ENCODE measurements around the gene EPB41L2. TPM values are rescaled to one million over a fixed set of nuclear protein-coding genes. Genes with fewer than 3 reads are reported as not detected.
"Not testable (repeated sequence)": the region's sequence is repeated elsewhere in the genome, so short reads cannot be mapped to it uniquely, and the experiment has no call there.

Gene EPB41L2
- total RNA-seq = 91.8 TPM
- long read RNA-seq, full-length matches to known transcripts = 5 of 22 reads
- long read RNA-seq, partial matches to known transcripts = 9 of 22 reads
- long read RNA-seq, other reads (novel, unspliced or antisense) = 8 of 22 reads

- intact Hi-C loops (cut with micrococcal nuclease) = no loop called here
- peak; percentile 95 for DNase-seq
Measured at GRCh38 chr6:131063028-131063763, at the start of gene EPB41L2. Gene EPB41L2 (minus strand): TSS chr6:131063245. CDS start chr6:130956485, 106,760 bp downstream.

DNA sequence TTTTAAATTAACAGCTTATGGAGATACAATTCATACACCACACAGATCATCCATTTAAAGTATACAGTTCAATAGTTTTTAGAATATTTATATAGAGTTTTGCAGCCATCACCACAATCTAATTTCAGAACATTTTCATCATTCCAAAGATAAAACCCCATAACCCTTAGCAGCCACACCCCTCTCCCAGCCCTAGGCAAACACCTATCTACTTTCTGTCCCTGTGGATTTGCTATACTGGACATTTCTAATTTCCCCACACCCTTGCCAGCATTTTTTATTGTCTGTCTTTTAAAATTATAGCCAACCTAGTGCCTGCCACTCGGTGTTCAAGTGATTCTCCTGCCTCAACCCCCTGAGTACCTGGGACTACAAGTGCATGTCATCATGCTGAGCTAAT, 49.2 kb upstream of the EPB41L2 start:
- ATAC-seq = no peak
- intact Hi-C loops (cut with micrococcal nuclease) = no loop called here

More at GRCh38 chr6:131063028-131063763, at the start of gene EPB41L2:
- peak; percentile 99 for ATAC-seq

DNA sequence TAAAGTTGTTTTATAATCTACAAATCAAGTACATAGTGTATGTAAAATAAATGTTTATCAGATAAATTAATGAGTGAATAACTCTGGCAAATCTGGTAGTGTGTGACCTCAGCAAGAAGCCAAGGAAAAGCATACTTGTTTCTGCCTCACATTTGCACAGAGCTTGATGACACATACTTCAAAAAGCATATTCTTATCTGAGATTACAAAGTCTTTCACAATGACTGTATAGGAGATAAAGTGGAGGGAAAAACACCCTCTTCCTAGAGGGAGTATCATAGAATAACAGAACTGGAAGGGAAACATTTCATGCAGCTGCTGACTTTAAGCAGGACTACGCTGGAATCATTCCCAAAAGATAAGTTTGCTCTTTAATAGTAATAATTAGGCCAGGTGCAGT, 44.1 kb upstream of the EPB41L2 start:
- intact Hi-C loops (cut with micrococcal nuclease) = no loop called here
- ATAC-seq = peak; percentile 60
- no peak for DNase-seq

More for the DNA sequence above, 49.2 kb upstream of the EPB41L2 start:
- DNase-seq = no peak

- intact Hi-C loops (cut with micrococcal nuclease) = no loop called here
- no peak for ATAC-seq
- no peak for DNase-seq
Measured at GRCh38 chr6:131103901-131104300, 40.9 kb upstream of the EPB41L2 start.

DNA sequence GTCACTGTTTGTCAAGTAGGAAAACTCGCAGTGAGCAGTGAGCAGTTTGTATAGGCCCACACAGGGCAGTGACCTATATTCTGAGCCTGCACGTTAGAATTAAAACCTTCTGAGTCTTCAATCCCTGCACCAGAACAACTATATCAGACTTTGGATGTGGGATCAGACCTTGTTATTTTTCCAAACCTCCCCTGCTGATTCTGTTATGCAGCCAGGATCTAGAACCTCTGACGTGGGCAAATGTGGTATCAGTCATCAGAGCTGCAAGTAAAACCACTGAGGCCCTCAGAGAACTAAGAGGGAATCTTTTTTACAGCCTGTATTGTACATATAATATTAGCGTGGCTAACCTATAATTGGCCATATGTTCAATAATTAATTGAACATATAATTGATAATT, 40.3 kb upstream of the EPB41L2 start:
- ATAC-seq (no peak), DNase-seq (no peak)
- intact Hi-C loops (cut with micrococcal nuclease) = no loop called here

DNA sequence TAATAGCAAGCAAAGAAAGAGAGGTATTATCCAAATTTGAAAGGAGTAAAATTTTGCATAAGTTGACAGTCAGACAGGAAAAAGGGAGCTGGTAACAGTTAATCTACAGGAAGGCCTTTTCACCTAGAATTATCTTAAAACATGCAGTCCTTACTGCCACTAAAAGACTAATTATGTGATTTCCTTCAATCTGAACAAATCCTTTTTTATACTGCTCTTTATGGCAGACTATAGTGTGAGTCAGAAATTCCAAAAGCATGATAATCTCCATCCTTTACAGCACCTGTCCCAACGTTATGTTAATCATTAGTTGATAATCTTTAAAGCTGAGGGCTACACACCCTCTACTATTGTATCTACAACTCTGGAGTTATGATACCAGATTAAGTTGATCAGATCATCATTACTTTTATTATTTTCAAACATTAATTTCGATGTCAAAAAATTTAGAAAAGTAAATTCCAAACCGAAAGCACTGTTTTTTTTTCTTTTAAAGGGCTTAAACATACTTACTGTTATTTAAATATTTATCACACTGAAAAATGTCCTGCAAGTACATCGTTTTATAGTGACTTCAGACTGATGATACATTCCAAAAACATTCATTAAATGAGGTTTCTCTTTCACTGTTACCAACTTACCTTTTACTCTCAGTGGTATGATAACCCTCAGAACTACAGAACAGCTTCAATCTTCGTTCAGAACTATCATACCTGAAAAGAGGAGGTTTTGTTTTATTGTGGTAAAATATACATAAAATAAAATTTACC, 39.1 kb upstream of the EPB41L2 start:
- DNase-seq = no peak
- no peak for ATAC-seq
- intact Hi-C loops (cut with micrococcal nuclease) = no loop called here

DNA sequence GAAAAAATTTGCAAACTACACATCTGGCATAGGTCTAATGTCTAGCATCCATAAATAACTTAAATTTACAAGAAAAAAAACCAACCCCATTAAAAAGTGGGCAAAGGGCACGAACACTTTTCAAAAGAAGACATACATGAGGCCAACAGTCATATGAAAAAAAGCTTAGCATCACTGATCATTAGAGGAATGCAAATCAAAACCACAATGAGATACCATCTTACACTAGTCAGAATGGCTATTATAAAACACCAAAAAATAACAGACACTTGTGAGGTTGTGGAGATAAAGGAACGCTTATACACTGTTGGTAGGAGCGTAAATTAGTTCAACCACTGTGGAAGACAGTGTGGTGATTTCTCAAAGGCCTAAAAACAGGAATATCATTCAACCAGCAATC, 33.7 kb upstream of the EPB41L2 start:
- ATAC-seq (no peak), DNase-seq (no peak)
- intact Hi-C loops (cut with micrococcal nuclease) = no loop called here

DNA sequence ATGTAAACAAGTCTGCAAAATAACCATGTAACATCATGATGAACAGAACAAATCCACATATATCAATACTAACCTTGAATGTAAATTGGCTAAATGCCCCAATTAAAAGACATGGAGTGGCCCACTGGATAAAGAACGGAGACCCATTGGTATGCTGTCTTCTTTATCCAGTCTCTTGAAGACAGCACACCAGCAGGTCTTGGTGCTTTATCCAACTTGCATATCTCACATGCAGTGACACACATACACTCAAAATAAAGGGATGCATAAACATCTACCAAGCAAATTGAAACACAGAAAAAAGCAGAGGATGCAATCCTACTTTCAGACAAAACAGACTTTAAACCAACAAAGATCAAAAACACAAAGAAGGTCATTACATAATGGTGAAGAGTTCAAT, 30.3 kb upstream of the EPB41L2 start:
- intact Hi-C loops (cut with micrococcal nuclease) = no loop called here
- DNase-seq (no peak), ATAC-seq (no peak)

DNA sequence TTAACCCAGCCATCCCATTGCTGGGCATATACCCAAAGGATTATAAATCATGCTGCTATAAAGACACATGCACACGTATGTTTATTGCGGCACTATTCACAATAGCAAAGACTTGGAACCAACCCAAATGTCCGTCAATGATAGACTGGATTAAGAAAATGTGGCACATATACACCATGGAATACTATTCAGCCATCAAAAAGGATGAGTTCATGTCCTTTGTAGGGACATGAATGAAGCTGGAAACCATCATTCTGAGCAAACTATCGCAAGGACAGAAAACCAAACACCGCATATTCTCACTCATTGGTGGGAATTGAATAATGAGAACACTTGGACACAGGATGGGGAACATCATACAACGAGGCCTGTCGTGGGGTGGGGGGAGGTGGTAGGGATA, 28.9 kb upstream of the EPB41L2 start:
- intact Hi-C loops (cut with micrococcal nuclease); ATAC-seq; DNase-seq: not testable (repeated sequence)

- intact Hi-C loops (cut with micrococcal nuclease); DNase-seq; ATAC-seq: not testable (repeated sequence)
Measured at GRCh38 chr6:131090339-131090738, 27.3 kb upstream of the EPB41L2 start.

DNA sequence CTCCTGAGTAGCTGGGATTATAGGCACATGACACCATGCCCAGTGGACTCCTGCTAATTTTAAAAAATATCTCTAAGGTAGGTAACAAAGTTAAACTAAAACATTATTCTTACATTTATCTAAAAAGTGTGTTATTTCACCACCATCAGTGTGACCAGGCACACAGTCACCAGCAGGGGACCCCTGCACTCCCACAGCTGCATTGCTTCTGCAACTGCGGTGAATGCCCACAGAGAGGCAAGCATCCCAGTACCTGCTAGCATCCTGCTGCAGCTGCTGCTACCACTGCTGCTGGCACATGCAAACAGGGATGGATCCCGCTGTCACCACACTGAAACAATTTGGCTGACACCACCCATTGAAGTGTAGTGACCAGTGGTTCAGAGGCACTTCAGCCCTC, 21.9 kb upstream of the EPB41L2 start:
- ATAC-seq (no peak), DNase-seq (no peak)
- intact Hi-C loops (cut with micrococcal nuclease) = no loop called here

GRCh38 chr6:131083687-131084086, 20.6 kb upstream of the EPB41L2 start:
- intact Hi-C loops (cut with micrococcal nuclease) = no loop called here
- no peak for DNase-seq
- no peak for ATAC-seq

GRCh38 chr6:131082335-131082734, 19.3 kb upstream of the EPB41L2 start:
- ATAC-seq (no peak), DNase-seq (no peak)
- intact Hi-C loops (cut with micrococcal nuclease) = no loop called here

- no peak for ATAC-seq
- intact Hi-C loops (cut with micrococcal nuclease) = no loop called here
Measured at GRCh38 chr6:131080084-131080483, 17.0 kb upstream of the EPB41L2 start.

DNA sequence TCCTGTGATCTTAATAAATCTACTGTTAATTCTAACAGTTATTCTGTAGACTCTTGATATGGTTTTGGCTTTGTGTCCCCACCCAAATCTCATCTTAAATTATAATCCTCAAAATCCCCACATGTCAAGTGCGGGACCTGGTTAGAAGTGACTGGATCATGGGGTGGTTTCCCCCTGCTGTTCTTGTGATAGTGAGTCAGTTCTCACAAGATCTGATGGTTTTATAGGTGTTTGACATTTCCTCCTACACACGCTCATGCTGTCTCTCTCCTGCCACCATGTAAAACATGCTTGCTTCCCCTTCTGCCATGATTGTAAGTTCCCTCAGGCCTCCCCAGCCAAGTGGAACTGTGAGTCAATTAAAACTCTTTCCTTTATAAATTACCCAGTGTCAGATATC, 10.5 kb upstream of the EPB41L2 start:
- DNase-seq (no peak), ATAC-seq (no peak)
- intact Hi-C loops (cut with micrococcal nuclease) = no loop called here

More at GRCh38 chr6:131080084-131080483, 17.0 kb upstream of the EPB41L2 start:
- DNase-seq = no peak

DNA sequence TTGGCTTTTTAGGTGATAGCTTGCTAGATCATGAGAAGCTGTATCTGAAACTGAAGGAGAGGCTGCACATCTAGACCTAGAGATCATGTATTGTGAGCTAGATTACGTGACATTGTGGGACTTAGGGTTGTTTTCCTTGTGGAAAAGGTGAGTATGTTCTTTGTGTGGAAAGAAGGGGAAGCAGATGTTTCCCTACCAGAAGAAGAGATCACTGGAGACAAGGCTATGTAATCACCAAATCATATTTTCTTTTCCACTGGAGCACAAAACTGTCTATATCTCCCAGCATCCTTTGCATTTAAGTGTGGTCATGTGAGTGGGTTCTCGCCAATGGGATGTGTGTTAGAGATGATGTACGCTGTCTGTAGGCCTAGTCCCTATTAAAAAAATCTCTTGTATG, 7.0 kb upstream of the EPB41L2 start:
- ATAC-seq (no peak), DNase-seq (no peak)
- intact Hi-C loops (cut with micrococcal nuclease) = no loop called here

- no peak for ATAC-seq
- intact Hi-C loops (cut with micrococcal nuclease) = no loop called here
Measured at GRCh38 chr6:131068165-131068564, 5.1 kb upstream of the EPB41L2 start.

GRCh38 chr6:131067521-131067920, 4.5 kb upstream of the EPB41L2 start:
- ATAC-seq (no peak), DNase-seq (no peak)
- intact Hi-C loops (cut with micrococcal nuclease) = no loop called here

More at GRCh38 chr6:131068165-131068564, 5.1 kb upstream of the EPB41L2 start:
- DNase-seq = no peak

- no peak for ATAC-seq
- intact Hi-C loops (cut with micrococcal nuclease) = no loop called here
- no peak for DNase-seq
Measured at GRCh38 chr6:131065824-131066171, 2.8 kb upstream of the EPB41L2 start.

GRCh38 chr6:131065112-131065823, 2.2 kb upstream of the EPB41L2 start:
- no peak for DNase-seq
- intact Hi-C loops (cut with micrococcal nuclease) = no loop called here
- ATAC-seq = no peak
